GM12878 (cell line): ENCODE measurements around the gene MKNK1. TPM values are rescaled to one million over a fixed set of nuclear protein-coding genes. Genes with fewer than 3 reads are reported as not detected.

Source experiments
- ATAC-seq: fragments of 200-7000 bp; cut with Tn5 transposase; 3 replicates; pipeline ENCODE4 v1.9.1; 2020; ENCODE audit warnings: mild to moderate bottlenecking, moderate library complexity
- BruUV-seq: library from RNA; stranded (reverse); fragments of 400-500 nt; replicated peaks from 2 replicates; lab custom pipeline; 2021; lab: Mats Ljungman, UMichigan
- CTCF ChIA-PET: fragments of 300-600 bp; sonication (Branson Sonifier 250); formaldehyde crosslinking; extraction: SDS; loops from one replicate; lab custom pipeline; 2021; ENCODE audit warnings: inconsistent platforms; lab: Yijun Ruan, JAX
- POLR2A ChIA-PET: fragments of 350-600 bp; formaldehyde crosslinking; extraction: SDS; loops from one replicate; lab custom pipeline; 2021; ENCODE audit warnings: inconsistent platforms; lab: Charles Lee
- RAD21 ChIA-PET: fragments of 300-600 bp; sonication (Branson Sonifier 250); formaldehyde crosslinking; loops from one replicate; lab custom pipeline; 2023; ENCODE audit warnings: antibody characterized with exemption; ENCODE audit not compliant: unreplicated experiment; lab: Charles Lee
- SMC1A ChIA-PET: fragments of 300-600 bp; sonication (Branson Sonifier 250); formaldehyde crosslinking; loops from one replicate; lab custom pipeline; 2023; ENCODE audit not compliant: unreplicated experiment, uncharacterized antibody; lab: Charles Lee
- DNase-seq: peaks from one replicate; pipeline ENCODE4 v3.0.0-alpha.2; 2011; ENCODE audit warnings: low read depth, low spot score
- FAIRE-seq: peaks from 3 replicates; lab custom pipeline; 2011; peaks lifted over from hg19 to GRCh38; lab: Jason Lieb, UNC
- H2AFZ ChIP-seq: 2 replicates; pipeline ENCODE4 v1.6.0; 2011; ENCODE audit warnings: low read depth, low read length, control low read depth; ENCODE audit not compliant: control insufficient read depth
- H3K27ac ChIP-seq: 2 replicates; pipeline ENCODE4 v1.5.1; 2011; ENCODE audit warnings: control low read depth; ENCODE audit not compliant: control insufficient read depth, insufficient read depth
- H3K27me3 ChIP-seq, 2 experiments: replicated peaks in 1 of 2; 2 replicates each; pipeline versions ENCODE4 v1.6.0 to v1.6.1; 2011; ENCODE audit warnings: low read length in 1 of 2; ENCODE audit not compliant: control insufficient read depth in 2 of 2, insufficient read depth in 2 of 2
- H3K36me3 ChIP-seq, 2 experiments: 2 replicates each; pipeline ENCODE4 v1.5.1; 2011; ENCODE audit warnings: low read length in 1 of 2; ENCODE audit not compliant: control insufficient read depth in 2 of 2, insufficient read depth in 2 of 2
- H3K4me1 ChIP-seq: 2 replicates; pipeline ENCODE4 v1.6.1; 2011; ENCODE audit warnings: mild to moderate bottlenecking, low read length, moderate library complexity, mixed read lengths; ENCODE audit not compliant: control insufficient read depth, insufficient read depth
- H3K4me2 ChIP-seq: 2 replicates; pipeline ENCODE4 v1.6.0; 2011; ENCODE audit warnings: control low read depth; ENCODE audit not compliant: control insufficient read depth, insufficient read depth
- H3K4me3 ChIP-seq: fragments of 200-600 bp; sonication (generic); 2 replicates; pipeline ENCODE4 v1.5.1; 2016
- H3K79me2 ChIP-seq: 2 replicates; pipeline ENCODE4 v1.6.0; 2011; ENCODE audit warnings: low read length; ENCODE audit not compliant: control insufficient read depth, insufficient read depth
- H3K9ac ChIP-seq: 2 replicates; pipeline ENCODE4 v1.8.0; 2011; ENCODE audit warnings: low read length, control low read depth, mixed read lengths; ENCODE audit not compliant: control insufficient read depth, insufficient read depth
- H3K9me3 ChIP-seq: replicated peaks from 3 replicates; pipeline ENCODE4 v1.5.1; 2011; ENCODE audit warnings: mild to moderate bottlenecking, low read length; ENCODE audit not compliant: control insufficient read depth, insufficient read depth
- H4K20me1 ChIP-seq: 2 replicates; pipeline ENCODE4 v1.6.0; 2011; ENCODE audit not compliant: control insufficient read depth, insufficient read depth
- BACH1 ChIP-seq: fragments of 450-650 bp; IDR thresholded peaks from 2 replicates; pipeline ENCODE4 v1.6.1; 2017; ENCODE audit warnings: mild to moderate bottlenecking, borderline replicate concordance
- ZNF384 ChIP-seq: IDR thresholded peaks from 2 replicates; pipeline ENCODE4 v1.6.1; 2012; ENCODE audit warnings: low read depth, mild to moderate bottlenecking, low read length, improper control_type of control experiment, borderline replicate concordance
- WGBS: methylation state at CpG from one replicate; pipeline ENCODE4 v1.1.6; 2016; ENCODE audit warnings: low lambda C conversion rate; ENCODE audit not compliant: insufficient replicate concordance, insufficient coverage; ENCODE audit errors: missing lambda C conversion rate; 5-methylcytosine and 5-hydroxymethylcytosine counted together
- in situ Hi-C: fragments of 300-500 bp; cut with MboI; formaldehyde crosslinking; loops from 9 replicates; pipeline ENCODE4 v1.14.3; 2018; ENCODE audit warnings: mixed read lengths
- intact Hi-C: fragments of 100-400 bp; cut with micrococcal nuclease; formaldehyde crosslinking; loops from one replicate; pipeline ENCODE4 v1.14.2; 2022; ENCODE audit not compliant: unreplicated experiment
- polyA plus RNA-seq, 11 experiments: library from polyadenylated mRNA; depleted of rRNA in 4 of 11; unstranded in 6 of 11; stranded (reverse) in 5 of 11; fragments of >200 nt; fragmentation: Nextera tagmentation in 4 of 11; fragmentation: Illumina TruSeq in 1 of 11; extraction: Ambion mirVana in 4 of 11; extraction: Trizol in 1 of 11; gene quantifications; 1 replicate in 1 of 11; 2 replicates in 10 of 11; pipeline versions ENCODE4 v1.2.1 to v1.2.3, GENCODE V29; 2011 to 2016; ENCODE audit warnings: inconsistent platforms in 2 of 11, missing spikeins in 2 of 11, low read depth in 1 of 11
- total RNA-seq, 4 experiments: library from RNA; depleted of rRNA in 3 of 4; stranded (reverse); fragments of >200 nt in 3 of 4; fragmentation: Illumina TruSeq in 1 of 4; extraction: Trizol in 1 of 4; gene quantifications; 2 replicates each; pipeline versions ENCODE4 v1.2.1 to v1.2.3, GENCODE V29; 2013 to 2021
- TF ChIP-seq, protein P1 (sequence below): fragments of 450-650 bp; IDR thresholded peaks from 2 replicates; pipeline ENCODE4 v1.6.1; 2016; ENCODE audit warnings: mild to moderate bottlenecking

MKNK1 gene
- total and polyA plus RNA-seq, 10 of the 15 experiments (the other 5 are each of a cell fraction or from before 2014, with no cell fraction given), result 13.7 to 29.9 (median 26.5) TPM

DNA sequence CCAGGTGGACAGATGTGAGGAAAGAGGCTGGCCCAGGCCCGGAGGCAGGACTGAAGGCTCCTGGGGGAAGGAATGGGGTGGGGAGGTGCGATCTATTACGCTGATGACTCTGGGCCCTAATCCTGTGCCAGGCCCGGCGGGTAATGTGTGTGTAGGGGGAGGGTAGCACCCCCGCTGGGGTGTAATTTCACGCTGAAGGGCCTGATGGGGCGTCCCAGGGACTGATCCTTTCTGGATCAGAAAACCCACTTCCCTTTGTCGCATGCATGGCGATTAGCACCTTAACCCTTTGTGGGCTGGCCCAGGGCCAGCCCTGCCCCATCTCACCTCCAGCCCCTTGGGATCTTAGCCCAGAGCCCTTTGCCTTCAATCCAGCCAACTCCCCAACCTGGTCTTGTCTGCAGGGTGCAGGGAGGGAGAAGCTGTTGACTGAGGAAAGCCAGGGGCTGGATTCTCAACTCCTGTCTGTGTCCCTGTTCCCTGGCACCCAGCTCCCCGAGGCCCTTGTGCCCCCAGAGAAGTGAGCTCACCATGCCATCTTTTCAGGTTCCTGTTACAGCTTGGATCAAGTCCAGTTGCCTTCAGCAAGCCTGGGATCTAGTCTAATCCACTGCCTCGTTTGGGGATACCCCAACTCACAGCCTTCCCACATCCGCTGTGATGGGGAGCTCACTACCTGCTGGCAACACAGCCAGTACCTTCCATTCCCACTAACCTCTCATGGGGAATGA is 78.7 kb downstream of the MKNK1 start:
- no TSS peak for BruUV-seq
- H3K36me3 ChIP-seq, result no peaks in the 10 kb centered on the region
- CTCF ChIA-PET, result interaction anchor here (0.8 to 6.9 kb wide), 8 partner anchors 10 to 83 kb away, joined by 3 to 93 read pairs (median 9); a partner anchor contains a TSS
- in situ Hi-C loops (loop anchor here (5.0 kb wide), 2 partner anchors 48 to 78 kb away; no protein-coding TSS in a partner anchor), intact Hi-C loops (no loop called here)
- no peak for DNase-seq
- TF ChIP-seq ZNF384, result no peak
- TF ChIP-seq, protein P1, sequence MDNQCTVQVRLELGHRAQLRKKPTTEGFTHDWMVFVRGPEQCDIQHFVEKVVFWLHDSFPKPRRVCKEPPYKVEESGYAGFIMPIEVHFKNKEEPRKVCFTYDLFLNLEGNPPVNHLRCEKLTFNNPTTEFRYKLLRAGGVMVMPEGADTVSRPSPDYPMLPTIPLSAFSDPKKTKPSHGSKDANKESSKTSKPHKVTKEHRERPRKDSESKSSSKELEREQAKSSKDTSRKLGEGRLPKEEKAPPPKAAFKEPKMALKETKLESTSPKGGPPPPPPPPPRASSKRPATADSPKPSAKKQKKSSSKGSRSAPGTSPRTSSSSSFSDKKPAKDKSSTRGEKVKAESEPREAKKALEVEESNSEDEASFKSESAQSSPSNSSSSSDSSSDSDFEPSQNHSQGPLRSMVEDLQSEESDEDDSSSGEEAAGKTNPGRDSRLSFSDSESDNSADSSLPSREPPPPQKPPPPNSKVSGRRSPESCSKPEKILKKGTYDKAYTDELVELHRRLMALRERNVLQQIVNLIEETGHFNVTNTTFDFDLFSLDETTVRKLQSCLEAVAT, result no peak
- no peak for TF ChIP-seq BACH1
- H3K4me2 ChIP-seq, result no peak overlapping the region
- POLR2A ChIA-PET, result no interaction called here
- no peaks in the 10 kb centered on the region for H3K9me3 ChIP-seq
- no peak overlapping the region for H3K27ac ChIP-seq
- 26% methylated on average over 13 of the region's 13 CpGs for WGBS
- no peak overlapping the region for H3K4me3 ChIP-seq
- no peaks in the 10 kb centered on the region for H3K79me2 ChIP-seq
- peaks cover 0 to 3% of the 10 kb centered on the region in 2 experiments; a peak in 1 of 4 replicates for H3K27me3 ChIP-seq
- no peak overlapping the region for H3K9ac ChIP-seq
- H2AFZ ChIP-seq, result no peak overlapping the region
- SMC1A ChIA-PET, result interaction anchor here (1.1 to 4.2 kb wide), 5 partner anchors 18 to 74 kb away, joined by 3 to 18 read pairs (median 4); no protein-coding TSS in a partner anchor
- ATAC-seq, result no peak
- RAD21 ChIA-PET, result interaction anchor here (1.4 to 5.3 kb wide), 5 partner anchors 37 to 80 kb away, joined by 7 to 29 read pairs (median 15); no protein-coding TSS in a partner anchor
- no peaks in the 10 kb centered on the region for H4K20me1 ChIP-seq
- FAIRE-seq, result no peak
- H3K4me1 ChIP-seq, result peaks cover 12% of the 10 kb centered on the region
